ENCODE data around the gene POLH. TPM values are rescaled to one million over a fixed set of nuclear protein-coding genes. Genes with fewer than 3 reads are reported as not detected.

Gene POLH
- total and polyA plus RNA-seq, 2 experiments from 2014 or later = 5.8 to 7.9 TPM

GRCh38 chr6:43608310-43608763 lies 32.4 kb downstream of the POLH start:
- no peaks in the 10 kb centered on the region; the same call in 1 of the 2 replicates for H4K20me1 ChIP-seq (replicated peaks; ENCODE audit: insufficient read depth)
- no peaks in the 10 kb centered on the region for H3F3A ChIP-seq (replicated peaks; ENCODE audit: low read depth)
- peak; percentile 95 for ATAC-seq
- TF ChIP-seq POLR2AphosphoS5 (IDR thresholded peaks at IDR 0.05; ENCODE audit: low read depth) (no peak), CTCF (conservative IDR thresholded peaks at IDR 0.05; ENCODE audit: low read depth in 2 of 2) (peak; percentile 85 to 88)
- peak; percentile 92 for DNase-seq (ENCODE audit: low spot score)
- Mint-ChIP-seq H3K9me3 (no peaks in the 10 kb centered on the region; the same call in 2 of the 3 replicates), H3K4me3 (no peak overlapping the region), H3K36me3 (ENCODE audit: low read depth) (peaks cover 12% of the 10 kb centered on the region; the same call in 1 of the 3 replicates), H3K4me1 (no peaks in the 10 kb centered on the region), H3K27me3 (ENCODE audit: insufficient read depth, low read depth, poor library complexity) (peaks cover 2% of the 10 kb centered on the region), H3K27ac (no peak overlapping the region)
- no peaks in the 10 kb centered on the region for H3K27me3 ChIP-seq (ENCODE audit: insufficient read depth)
- no peaks in the 10 kb centered on the region for H3K4me1 ChIP-seq (ENCODE audit: insufficient read depth)
- H3K9me2 ChIP-seq (ENCODE audit: insufficient read depth) = no peaks in the 10 kb centered on the region
- H3K4me3 ChIP-seq = no peak overlapping the region
- no peak overlapping the region for H2AFZ ChIP-seq
- no peaks in the 10 kb centered on the region for H3K79me2 ChIP-seq (replicated peaks; ENCODE audit: insufficient read depth)
- peaks cover 8% of the 10 kb centered on the region; the same call in 1 of the 2 replicates for H3K36me3 ChIP-seq (ENCODE audit: insufficient read depth)
- H3K4me2 ChIP-seq = no peak overlapping the region
- H3K27ac ChIP-seq (ENCODE audit: low read depth) = no peak overlapping the region

GRCh38 chr6:43608807-43609206 lies 32.8 kb downstream of the POLH start:
- Mint-ChIP-seq H3K4me1 (no peaks in the 10 kb centered on the region), H3K36me3 (ENCODE audit: low read depth) (peaks cover 15% of the 10 kb centered on the region; the same call in 1 of the 3 replicates), H3K9me3 (no peaks in the 10 kb centered on the region; the same call in 2 of the 3 replicates), H3K27ac (no peak overlapping the region), H3K4me3 (no peak overlapping the region), H3K27me3 (ENCODE audit: insufficient read depth, low read depth, poor library complexity) (peaks cover 2% of the 10 kb centered on the region)
- Histone ChIP-seq H3K27ac (ENCODE audit: low read depth) (no peak overlapping the region), H3F3A (replicated peaks; ENCODE audit: low read depth) (no peaks in the 10 kb centered on the region), H3K36me3 (ENCODE audit: insufficient read depth) (peaks cover 8% of the 10 kb centered on the region; the same call in 1 of the 2 replicates), H3K4me3 (no peak overlapping the region), H2AFZ (no peak overlapping the region), H3K4me2 (no peak overlapping the region), H4K20me1 (replicated peaks; ENCODE audit: insufficient read depth) (no peaks in the 10 kb centered on the region; the same call in 1 of the 2 replicates), H3K9me2 (ENCODE audit: insufficient read depth) (no peaks in the 10 kb centered on the region), H3K27me3 (ENCODE audit: insufficient read depth) (no peaks in the 10 kb centered on the region), H3K79me2 (replicated peaks; ENCODE audit: insufficient read depth) (no peaks in the 10 kb centered on the region), H3K4me1 (ENCODE audit: insufficient read depth) (no peaks in the 10 kb centered on the region)
- DNase-seq (ENCODE audit: low spot score) = no peak
- no peak for ATAC-seq
- TF ChIP-seq ZNF331 (CRISPR knock-in tag; IDR thresholded peaks at IDR 0.05; ENCODE audit: low read depth) = no peak
- TF ChIP-seq EZH2phosphoT487 (IDR thresholded peaks at IDR 0.05; ENCODE audit: unreplicated experiment) = no peak
- TF ChIP-seq CREB1 (CRISPR knock-in tag; IDR thresholded peaks at IDR 0.05; ENCODE audit: low read depth) = no peak
- TF ChIP-seq EZH2 (IDR thresholded peaks at IDR 0.05; ENCODE audit: low read depth, unreplicated experiment) = no peak
- TF ChIP-seq ZNF462 (CRISPR knock-in tag; IDR thresholded peaks at IDR 0.05) = no peak
- no peak for TF ChIP-seq JUNB (IDR thresholded peaks at IDR 0.05; ENCODE audit: unreplicated experiment)
- no peak for TF ChIP-seq CTCF (conservative IDR thresholded peaks at IDR 0.05; ENCODE audit: low read depth in 2 of 2)
- TF ChIP-seq NANOG (IDR thresholded peaks at IDR 0.05; ENCODE audit: borderline replicate concordance) = no peak

Data from GM23338 (cell line).